GM19099 (cell line): Measurements from ENCODE around the gene ARNT2.

Experiments used
- POLR2A ChIP-seq: IDR thresholded peaks from 3 replicates; pipeline ENCODE4 v1.6.1; 2011; ENCODE audit warnings: low read depth; ENCODE audit not compliant: insufficient read length; ENCODE audit errors: extremely low read depth

The ARNT2 gene

GRCh38 chr15:80401456-80401855 is 2.7 kb upstream of the ARNT2 start:
- TF ChIP-seq POLR2A: no peak

GRCh38 chr15:80402339-80402738 is 1.8 kb upstream of the ARNT2 start:
- no peak for TF ChIP-seq POLR2A

DNA sequence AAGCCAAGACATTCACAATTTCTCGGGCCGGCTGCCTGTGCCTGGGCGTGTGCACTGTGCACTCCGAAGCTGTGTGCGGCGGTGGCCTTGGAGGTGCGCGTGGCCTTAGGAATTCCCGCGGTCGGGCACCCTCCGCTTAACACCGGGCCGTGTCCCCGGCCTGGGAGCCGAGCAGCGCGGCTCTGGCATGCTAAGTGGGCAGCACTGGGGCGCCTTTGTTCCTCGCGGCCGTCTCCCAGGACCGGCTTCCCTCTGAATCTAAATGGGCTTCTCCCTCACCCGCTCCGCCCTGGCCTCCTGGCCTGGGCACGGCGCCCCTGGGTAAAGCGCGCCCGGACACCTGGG is 498 bp upstream of the ARNT2 start:
- no peak for TF ChIP-seq POLR2A

DNA sequence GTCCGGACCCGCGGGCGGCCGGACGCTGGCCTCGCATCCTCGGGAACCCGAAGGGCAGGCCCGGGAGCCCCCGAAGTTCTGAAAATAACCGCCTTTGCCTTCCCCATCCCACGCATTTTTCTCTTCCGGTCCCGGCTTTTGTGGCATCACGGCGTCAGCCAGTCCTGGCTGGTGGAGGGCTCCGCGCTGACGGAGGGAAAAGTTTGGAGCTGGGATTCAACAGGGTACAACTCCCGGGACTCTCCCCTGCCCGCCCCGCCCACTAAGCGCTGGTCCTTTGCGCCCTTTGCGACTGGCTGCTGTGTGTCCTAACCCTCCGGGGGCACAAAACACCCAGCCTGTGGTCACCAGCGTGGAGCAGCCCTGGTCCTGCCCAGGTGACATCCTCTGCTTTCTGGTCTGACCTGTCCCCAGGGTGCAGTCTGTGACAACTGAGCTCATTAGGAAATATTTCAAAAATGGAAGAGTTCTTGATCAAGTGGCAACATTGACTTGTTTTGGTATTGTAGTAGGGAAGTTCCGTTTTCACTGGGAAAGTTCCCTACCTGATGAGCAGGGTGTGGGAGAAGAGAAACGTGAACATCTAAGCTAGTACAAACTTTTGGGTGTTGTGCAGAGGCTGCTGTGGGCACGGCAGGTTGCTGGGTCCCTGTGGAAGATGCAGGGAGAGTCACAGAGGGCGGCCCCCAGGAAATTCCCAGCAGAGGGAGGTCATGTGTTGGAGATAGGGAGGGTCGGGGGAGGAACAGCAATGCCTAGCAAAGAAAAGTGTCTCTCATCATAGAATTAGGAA is 775 bp downstream of the ARNT2 start:
- TF ChIP-seq POLR2A: no peak

DNA sequence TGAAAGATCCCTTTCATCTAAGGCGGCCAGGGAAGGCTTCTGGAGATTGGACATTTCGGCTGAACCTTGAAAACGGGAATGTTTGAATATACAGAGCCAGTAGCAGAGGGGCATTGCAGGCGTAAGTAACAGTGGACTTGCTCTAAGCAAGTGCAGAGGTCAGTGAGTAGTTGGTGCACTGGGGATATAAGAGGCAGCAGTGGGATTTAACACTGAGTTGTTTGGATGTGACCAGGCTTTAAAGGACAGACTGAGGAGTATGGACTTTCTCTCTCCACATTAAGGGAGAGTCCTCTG is 1.3 kb downstream of the ARNT2 start:
- TF ChIP-seq POLR2A: no peak

- no peak for TF ChIP-seq POLR2A
Measured at GRCh38 chr15:80405970-80406369, 1.8 kb downstream of the ARNT2 start.

GRCh38 chr15:80411788-80412288 is 7.7 kb downstream of the ARNT2 start:
- no peak for TF ChIP-seq POLR2A

GRCh38 chr15:80414546-80415357 is 10.6 kb downstream of the ARNT2 start:
- no peak for TF ChIP-seq POLR2A

DNA sequence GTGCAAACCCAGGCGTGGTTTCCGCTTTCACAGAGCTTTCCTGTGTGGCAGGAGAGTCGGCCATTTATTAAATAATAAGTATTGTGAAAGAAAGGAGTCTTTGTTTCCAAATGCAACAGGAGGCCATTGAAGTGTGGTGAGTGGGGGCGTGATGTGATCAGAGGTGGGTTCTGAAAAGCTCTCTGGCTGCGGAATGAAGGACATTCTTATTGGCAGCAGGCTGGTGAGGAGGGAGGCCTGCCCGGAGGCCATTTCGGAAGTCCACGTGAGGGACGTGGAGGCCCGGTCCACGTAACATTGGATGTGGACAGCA is 11.1 kb downstream of the ARNT2 start:
- no peak for TF ChIP-seq POLR2A

GRCh38 chr15:80416702-80417101 is 12.5 kb downstream of the ARNT2 start:
- no peak for TF ChIP-seq POLR2A

DNA sequence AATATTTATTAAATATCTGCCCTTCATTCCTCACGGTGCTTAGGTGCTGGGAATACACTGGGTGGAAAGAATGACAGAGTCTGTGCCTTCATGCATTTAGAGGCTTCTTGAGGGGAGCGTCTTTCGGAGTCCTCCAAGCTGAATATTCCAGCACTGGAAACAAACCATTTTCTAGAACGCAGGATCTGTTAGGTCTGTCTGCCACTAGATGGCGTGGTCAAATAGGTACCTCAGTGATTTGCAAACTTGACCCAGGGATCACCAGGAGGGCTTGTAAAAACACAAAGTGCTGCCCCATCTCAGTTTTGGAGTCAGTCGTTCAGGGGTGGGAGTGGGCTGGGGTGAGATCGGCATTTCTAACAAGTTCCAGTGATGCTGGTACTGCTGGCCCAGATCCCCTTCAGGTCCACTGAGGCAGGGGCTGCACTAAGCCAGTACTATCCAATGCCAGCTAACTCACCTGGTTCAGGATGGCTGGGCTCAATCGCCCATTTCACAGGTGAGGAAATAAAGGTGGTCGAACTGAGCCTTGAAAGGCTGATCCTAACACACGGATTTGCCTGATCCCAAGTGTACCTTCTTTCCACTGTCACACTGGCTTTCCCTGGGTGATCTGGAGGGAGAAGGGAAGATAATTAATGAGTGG is 14.8 kb downstream of the ARNT2 start:
- TF ChIP-seq POLR2A: no peak

DNA sequence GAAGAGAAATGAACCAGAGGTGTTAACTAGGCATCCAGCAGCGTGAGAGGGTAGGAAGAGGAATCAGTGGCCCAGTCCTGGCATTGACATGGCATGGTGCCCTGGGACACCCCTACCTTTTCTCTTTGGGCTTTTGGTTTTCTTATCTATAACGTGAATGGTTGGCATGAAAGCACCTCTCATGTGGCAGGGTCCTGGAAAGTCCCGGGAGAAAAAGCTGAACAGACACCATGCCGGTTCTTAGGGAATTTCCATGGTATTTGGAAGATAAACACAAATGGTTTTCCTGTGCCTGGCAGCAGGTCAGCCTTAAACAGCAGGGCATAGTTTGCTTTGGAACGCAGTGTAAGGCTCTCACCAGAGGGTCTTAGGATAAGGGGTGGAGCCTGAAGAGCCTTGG is 15.4 kb downstream of the ARNT2 start:
- no peak for TF ChIP-seq POLR2A

- TF ChIP-seq POLR2A: no peak
Measured at GRCh38 chr15:80420658-80421057, 16.5 kb downstream of the ARNT2 start.

GRCh38 chr15:80423215-80423614 is 19.0 kb downstream of the ARNT2 start:
- TF ChIP-seq POLR2A: no peak

DNA sequence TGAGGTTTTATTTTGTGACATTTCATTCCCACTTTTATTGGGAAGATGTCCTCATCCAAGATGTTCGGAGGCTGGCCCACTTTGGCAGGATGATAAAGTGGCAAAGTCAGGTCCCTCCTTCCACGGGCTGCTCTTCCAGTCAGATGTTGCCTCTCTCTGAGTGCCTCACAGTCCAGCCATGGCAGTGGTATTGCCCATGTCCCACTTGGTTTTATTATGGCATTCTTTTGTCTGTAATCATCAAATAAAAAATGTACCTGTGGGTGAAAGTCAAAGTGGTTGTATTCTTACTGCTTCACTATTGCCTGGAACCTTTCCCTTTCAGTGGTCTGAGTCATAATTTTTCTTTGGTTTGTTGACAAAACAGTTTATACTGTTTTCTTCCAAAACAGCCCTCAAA is 20.2 kb downstream of the ARNT2 start:
- TF ChIP-seq POLR2A: no peak

GRCh38 chr15:80426316-80426715 is 22.1 kb downstream of the ARNT2 start:
- no peak for TF ChIP-seq POLR2A
